PC-9 (cell line): ENCODE data around the gene PIRT. TPM values are rescaled to one million over a fixed set of nuclear protein-coding genes. Genes with fewer than 3 reads are reported as not detected.

Experiments
- BruUV-seq: library from RNA; stranded (reverse); fragments of 400-500 nt; replicated peaks from 2 replicates; lab custom pipeline; 2021; lab: Mats Ljungman, UMichigan
- CTCF ChIA-PET: fragments of 300-600 bp; sonication (Branson Sonifier 250); formaldehyde crosslinking; loops from one replicate; lab custom pipeline; 2022; ENCODE audit warnings: antibody characterized with exemption; lab: Charles Lee
- POLR2A ChIA-PET: fragments of 300-600 bp; sonication (Branson Sonifier 250); formaldehyde crosslinking; loops from one replicate; lab custom pipeline; 2022; ENCODE audit warnings: antibody characterized with exemption; ENCODE audit not compliant: unreplicated experiment; lab: Charles Lee
- DNase-seq, 2 experiments: peaks; one replicate each; pipeline versions ENCODE4 v3.0.0 to v3.0.0-alpha.2; 2015 to 2022; ENCODE audit warnings: mixed read lengths in 1 of 2
- H2AFZ ChIP-seq: fragments of 200-600 bp; sonication (generic); 2 replicates; pipeline ENCODE4 v1.8.1; 2017; ENCODE audit warnings: antibody characterized with exemption
- H3F3A ChIP-seq: fragments of 200-600 bp; sonication (generic); 2 replicates; pipeline ENCODE4 v1.8.1; 2017; ENCODE audit warnings: antibody characterized with exemption, mild to moderate bottlenecking, low read depth; ENCODE audit not compliant: insufficient read depth
- H3K27ac ChIP-seq: fragments of 200-600 bp; sonication (generic); 2 replicates; pipeline ENCODE4 v1.6.1; 2016; ENCODE audit warnings: mixed run types
- H3K27me3 ChIP-seq: fragments of 200-600 bp; sonication (generic); 2 replicates; pipeline ENCODE4 v1.6.1; 2016; ENCODE audit warnings: low read depth, mixed run types; ENCODE audit not compliant: insufficient read depth
- H3K36me3 ChIP-seq: fragments of 200-600 bp; sonication (generic); 2 replicates; pipeline ENCODE4 v1.6.1; 2016; ENCODE audit warnings: low read depth, mixed run types
- H3K4me1 ChIP-seq: fragments of 200-600 bp; sonication (generic); replicated peaks from 2 replicates; pipeline ENCODE4 v1.6.1; 2016; ENCODE audit warnings: mixed run types; ENCODE audit not compliant: insufficient read depth
- H3K4me2 ChIP-seq: fragments of 200-600 bp; sonication (generic); 2 replicates; pipeline ENCODE4 v1.6.1; 2017; ENCODE audit warnings: mixed run types
- H3K4me3 ChIP-seq: fragments of 200-600 bp; sonication (generic); 2 replicates; pipeline ENCODE4 v1.6.1; 2016; ENCODE audit warnings: mixed run types
- H3K79me2 ChIP-seq: fragments of 200-600 bp; sonication (generic); 2 replicates; pipeline ENCODE4 v1.6.1; 2017; ENCODE audit warnings: low read depth, mixed run types
- H3K9me2 ChIP-seq: fragments of 200-600 bp; sonication (generic); 2 replicates; pipeline ENCODE4 v1.8.1; 2017; ENCODE audit warnings: mild to moderate bottlenecking; ENCODE audit not compliant: insufficient read depth
- H3K9me3 ChIP-seq: fragments of 200-600 bp; sonication (generic); 2 replicates; pipeline ENCODE4 v1.8.1; 2016; ENCODE audit warnings: low read depth; ENCODE audit not compliant: insufficient read depth
- H4K20me1 ChIP-seq: fragments of 200-600 bp; sonication (generic); 2 replicates; pipeline ENCODE4 v1.8.1; 2017; ENCODE audit not compliant: insufficient read depth
- CTCF ChIP-seq: fragments of 200-600 bp; sonication (generic); conservative IDR thresholded peaks from 2 replicates; pipeline ENCODE4 v1.6.1; 2017; ENCODE audit warnings: mixed run types, antibody characterized with exemption, mild to moderate bottlenecking, moderate library complexity
- EZH2 ChIP-seq: fragments of 200-600 bp; sonication (generic); IDR thresholded peaks from 2 replicates; pipeline ENCODE4 v1.8.0; 2017; ENCODE audit warnings: antibody characterized with exemption, low read depth
- intact Hi-C: fragments of 100-400 bp; cut with micrococcal nuclease; formaldehyde crosslinking; loops from one replicate; pipeline ENCODE4 v1.10.0; 2022; ENCODE audit not compliant: unreplicated experiment
- total RNA-seq: library from RNA; stranded (reverse); gene quantifications from 2 replicates; pipeline ENCODE4 v1.2.3, GENCODE V29; 2021

Gene PIRT
- total RNA-seq, 1 experiment from 2014 or later: not detected

GRCh38 chr17:10824874-10825273 is 13.0 kb downstream of the PIRT start:
- no peaks in the 10 kb centered on the region for H3K36me3 ChIP-seq
- peaks cover 38% of the 10 kb centered on the region for H3K27me3 ChIP-seq
- CTCF ChIA-PET: interaction anchor here (0.5 kb wide), 1 partner anchor 1156 kb away, joined by 3 read pairs; no protein-coding TSS in a partner anchor
- no peaks in the 10 kb centered on the region for H3K9me3 ChIP-seq
- H3K4me2 ChIP-seq: no peak overlapping the region
- H3K9me2 ChIP-seq: no peaks in the 10 kb centered on the region
- no peaks in the 10 kb centered on the region for H3K79me2 ChIP-seq
- no peaks in the 10 kb centered on the region for H4K20me1 ChIP-seq
- intact Hi-C loops: no loop called here
- no peaks in the 10 kb centered on the region for H3F3A ChIP-seq
- H3K27ac ChIP-seq: no peak overlapping the region
- H3K4me1 ChIP-seq: no peaks in the 10 kb centered on the region
- no peak overlapping the region for H3K4me3 ChIP-seq
- TF ChIP-seq EZH2 (no peak), CTCF (no peak)
- no peak overlapping the region for H2AFZ ChIP-seq
- no TSS peak for BruUV-seq
- POLR2A ChIA-PET: no interaction called here
- DNase-seq: no peak

GRCh38 chr17:10821770-10822169 is 16.1 kb downstream of the PIRT start:
- Histone ChIP-seq H3K36me3 (no peaks in the 10 kb centered on the region), H3F3A (no peaks in the 10 kb centered on the region), H3K4me2 (no peak overlapping the region), H3K4me1 (no peaks in the 10 kb centered on the region), H2AFZ (no peak overlapping the region), H3K27me3 (peaks cover 29% of the 10 kb centered on the region), H3K27ac (no peak overlapping the region), H4K20me1 (no peaks in the 10 kb centered on the region), H3K4me3 (no peak overlapping the region), H3K9me2 (no peaks in the 10 kb centered on the region), H3K9me3 (no peaks in the 10 kb centered on the region), H3K79me2 (no peaks in the 10 kb centered on the region)
- intact Hi-C loops: no loop called here
- ChIA-PET CTCF (no interaction called here), POLR2A (no interaction called here)
- BruUV-seq: no TSS peak
- no peak for TF ChIP-seq EZH2
- TF ChIP-seq CTCF: no peak
- DNase-seq: no peak

GRCh38 chr17:10821054-10821453 is 16.8 kb downstream of the PIRT start:
- peaks cover 25% of the 10 kb centered on the region for H3K27me3 ChIP-seq
- H3K79me2 ChIP-seq: no peaks in the 10 kb centered on the region
- no peak overlapping the region for H3K27ac ChIP-seq
- H3K4me1 ChIP-seq: no peaks in the 10 kb centered on the region
- no peak overlapping the region for H2AFZ ChIP-seq
- CTCF ChIA-PET: no interaction called here
- no peaks in the 10 kb centered on the region for H3K9me3 ChIP-seq
- H3K4me3 ChIP-seq: no peak overlapping the region
- POLR2A ChIA-PET: no interaction called here
- no peak for DNase-seq
- H3K4me2 ChIP-seq: no peak overlapping the region
- no peaks in the 10 kb centered on the region for H3K36me3 ChIP-seq
- intact Hi-C loops: no loop called here
- H3F3A ChIP-seq: no peaks in the 10 kb centered on the region
- TF ChIP-seq CTCF (no peak), EZH2 (no peak)
- BruUV-seq: no TSS peak
- no peaks in the 10 kb centered on the region for H4K20me1 ChIP-seq
- no peaks in the 10 kb centered on the region for H3K9me2 ChIP-seq
